Posterior cingulate gyrus (tissue), 11 donors: ENCODE data around the gene DACH1.

Source experiments
- DNase-seq, 10 donors: peaks; one replicate each; pipeline versions ENCODE4 v3.0.0 to v3.0.0-alpha.2; 2020 to 2021; ENCODE audit warnings: mixed read lengths in 3 of 10
- intact Hi-C: fragments of 100-400 bp; cut with DNase I; formaldehyde crosslinking; loops from one replicate; pipeline ENCODE4 v1.15.1; 2023

DACH1 gene

GRCh38 chr13:71721104-71721503, 145.9 kb downstream of the DACH1 start:
- intact Hi-C loops = no loop called here
- DNase-seq = no peak

GRCh38 chr13:71718931-71719330, 148.1 kb downstream of the DACH1 start:
- no peak for DNase-seq
- intact Hi-C loops = no loop called here

GRCh38 chr13:71714802-71715375, 152.1 kb downstream of the DACH1 start:
- intact Hi-C loops = no loop called here
- DNase-seq = no peak

GRCh38 chr13:71712988-71713653, 153.9 kb downstream of the DACH1 start:
- intact Hi-C loops = no loop called here
- DNase-seq = no peak

GRCh38 chr13:71704656-71705055, 162.3 kb downstream of the DACH1 start:
- intact Hi-C loops = no loop called here
- DNase-seq = no peak

- intact Hi-C loops = no loop called here
- no peak for DNase-seq
Measured at GRCh38 chr13:71703138-71703537, 163.9 kb downstream of the DACH1 start.

GRCh38 chr13:71702253-71702652, 164.8 kb downstream of the DACH1 start:
- intact Hi-C loops = no loop called here
- DNase-seq = no peak

- DNase-seq = no peak
- intact Hi-C loops = no loop called here
Measured at GRCh38 chr13:71701741-71702140, 165.3 kb downstream of the DACH1 start.

GRCh38 chr13:71699342-71699741, 167.7 kb downstream of the DACH1 start:
- intact Hi-C loops = no loop called here
- no peak for DNase-seq

GRCh38 chr13:71695662-71696061, 171.3 kb downstream of the DACH1 start:
- DNase-seq = no peak
- intact Hi-C loops = no loop called here

GRCh38 chr13:71685072-71685471, 181.9 kb downstream of the DACH1 start:
- no peak for DNase-seq
- intact Hi-C loops = no loop called here

- no peak for DNase-seq
- intact Hi-C loops = no loop called here
Measured at GRCh38 chr13:71681901-71682613, 184.9 kb downstream of the DACH1 start.

GRCh38 chr13:71677124-71677523, 189.9 kb downstream of the DACH1 start:
- intact Hi-C loops = no loop called here
- DNase-seq = no peak

- DNase-seq = no peak
- intact Hi-C loops = no loop called here
Measured at GRCh38 chr13:71672512-71672911, 194.5 kb downstream of the DACH1 start.

- intact Hi-C loops = no loop called here
- no peak for DNase-seq
Measured at GRCh38 chr13:71663431-71663830, 203.6 kb downstream of the DACH1 start.

- intact Hi-C loops = no loop called here
- DNase-seq = no peak
Measured at GRCh38 chr13:71661921-71662320, 205.1 kb downstream of the DACH1 start.

- DNase-seq = no peak
Measured at GRCh38 chr13:71659404-71659803, 207.6 kb downstream of the DACH1 start.

GRCh38 chr13:71645467-71645866, 221.5 kb downstream of the DACH1 start:
- no peak for DNase-seq
- intact Hi-C loops = no loop called here

More at GRCh38 chr13:71659404-71659803, 207.6 kb downstream of the DACH1 start:
- intact Hi-C loops = no loop called here

- DNase-seq = no peak
- intact Hi-C loops = no loop called here
Measured at GRCh38 chr13:71644579-71644978, 222.4 kb downstream of the DACH1 start.

GRCh38 chr13:71643448-71643860, 223.6 kb downstream of the DACH1 start:
- intact Hi-C loops = no loop called here
- DNase-seq = no peak

GRCh38 chr13:71638751-71639150, 228.3 kb downstream of the DACH1 start:
- no peak for DNase-seq
- intact Hi-C loops = no loop called here
